HG03565 (cell line): ENCODE data around the gene EPB42.
"Not testable (repeated sequence)": the region's sequence is repeated elsewhere in the genome, so short reads cannot be mapped to it uniquely, and the experiment has no call there.

ENCODE experiments used
- ATAC-seq: cut with Tn5 transposase; IDR thresholded peaks from one replicate; pipeline ENCODE4 v1.9.1; 2021; ENCODE audit warnings: mild to moderate bottlenecking, moderate library complexity; ENCODE audit not compliant: unreplicated experiment

Gene EPB42

GRCh38 chr15:43187544-43188155 is 33.2 kb downstream of the EPB42 start:
- ATAC-seq = no peak

DNA sequence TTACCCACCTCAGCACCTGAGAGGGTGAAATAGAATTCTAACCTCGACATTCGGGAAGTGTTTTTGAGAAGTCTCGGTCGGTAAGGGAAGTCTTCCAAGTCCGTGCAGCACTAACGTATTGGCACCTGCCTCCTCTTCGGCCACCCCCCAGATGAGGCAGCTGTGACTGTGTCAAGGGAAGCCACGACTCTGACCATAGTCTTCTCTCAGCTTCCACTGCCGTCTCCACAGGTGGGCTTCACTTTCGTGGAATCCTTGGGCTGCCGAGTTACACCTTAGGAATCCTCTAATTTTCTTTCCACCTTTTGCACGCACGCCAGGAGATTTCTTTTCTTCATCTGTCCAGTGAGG is 34.8 kb downstream of the EPB42 start:
- ATAC-seq = no peak

GRCh38 chr15:43185157-43186002 is 35.4 kb downstream of the EPB42 start, which contains the start of gene CCNDBP1:
TSS of gene CCNDBP1 (plus strand) at chr15:43185403. CDS start at chr15:43185499, 96 bp downstream.
- peak; percentile 78 for ATAC-seq

DNA sequence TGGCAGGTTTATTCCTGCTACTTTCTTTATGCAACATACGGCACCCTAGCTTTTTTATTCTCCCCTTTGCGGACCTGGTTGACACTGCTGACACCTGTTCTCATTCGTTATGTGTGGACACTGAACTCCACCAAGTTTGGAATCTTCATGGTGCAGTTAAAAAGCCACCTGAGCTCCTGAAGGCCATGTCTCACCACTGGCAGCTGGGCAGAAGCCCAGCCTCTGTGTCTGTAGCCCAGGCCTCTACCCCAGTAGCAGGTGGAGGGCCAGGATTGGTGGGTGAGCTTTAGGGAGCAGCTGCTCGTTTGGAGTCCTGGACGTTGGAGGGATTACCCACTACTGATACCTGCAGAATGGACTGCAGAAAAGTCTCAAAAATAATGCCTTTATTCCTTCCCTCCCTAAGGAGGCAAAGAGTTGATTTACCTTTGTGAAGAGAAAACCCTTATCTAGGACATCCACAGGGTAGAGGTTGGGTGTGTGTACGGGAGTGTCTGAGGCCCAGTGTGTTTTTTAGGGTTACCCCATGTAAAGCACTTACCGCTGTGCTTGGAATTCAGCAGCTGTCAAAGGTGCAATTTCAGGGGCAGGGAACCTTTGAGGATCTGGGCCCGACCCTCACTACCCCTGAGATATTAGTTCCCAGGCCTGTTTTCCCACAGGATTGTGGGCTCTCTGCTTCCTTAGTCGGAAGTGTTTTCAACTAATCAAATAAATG is 36.3 kb downstream of the EPB42 start:
- ATAC-seq = no peak

DNA sequence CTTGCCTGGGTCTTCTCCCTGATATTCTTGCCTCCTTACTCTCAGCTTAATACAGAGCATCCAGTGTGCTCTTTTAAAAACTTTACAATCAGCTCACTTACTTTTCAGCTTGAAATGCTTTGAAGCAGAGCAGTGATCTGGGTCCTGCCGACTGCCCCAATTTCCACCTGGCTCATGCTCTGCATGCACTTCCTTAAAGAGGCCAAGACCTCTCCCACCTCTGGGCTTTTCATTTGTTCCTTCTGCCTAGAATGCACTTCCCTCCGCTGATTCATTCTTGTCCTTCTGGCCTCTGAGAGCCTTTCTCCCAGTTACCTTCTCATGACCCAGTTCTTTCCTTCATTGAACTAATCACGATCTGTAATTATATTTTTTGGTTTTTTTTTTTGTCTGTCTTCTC is 37.5 kb downstream of the EPB42 start:
- ATAC-seq = no peak

- ATAC-seq = not testable (repeated sequence)
Observed at GRCh38 chr15:43177147-43177546, 43.7 kb downstream of the EPB42 start.

GRCh38 chr15:43175656-43176309 is 45.0 kb downstream of the EPB42 start:
- ATAC-seq = not testable (repeated sequence)

GRCh38 chr15:43169888-43170287 is 50.9 kb downstream of the EPB42 start:
- no peak for ATAC-seq

GRCh38 chr15:43168192-43169107 is 52.4 kb downstream of the EPB42 start:
- no peak for ATAC-seq

- ATAC-seq = not testable (repeated sequence)
Observed at GRCh38 chr15:43167261-43167660, 53.6 kb downstream of the EPB42 start.

GRCh38 chr15:43165801-43166325 is 55.0 kb downstream of the EPB42 start:
- no peak for ATAC-seq

DNA sequence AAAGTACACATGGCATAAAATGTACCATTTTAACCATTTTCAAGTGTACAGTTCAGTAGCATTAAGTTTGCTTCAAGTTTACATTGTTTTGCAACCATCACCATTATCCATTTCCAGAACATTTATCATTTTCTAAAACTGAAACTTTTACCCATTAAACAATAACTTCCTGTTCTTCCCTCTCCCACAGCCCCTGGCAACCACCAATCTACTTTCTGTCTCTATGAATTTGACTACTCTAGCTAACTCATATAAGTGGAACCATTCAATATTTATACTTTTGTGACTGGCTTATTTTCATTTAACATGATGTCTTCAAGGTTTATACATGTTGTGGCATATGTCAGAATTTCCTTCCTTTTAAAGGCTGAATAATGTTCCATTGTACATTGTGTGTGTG is 67.5 kb downstream of the EPB42 start:
- no peak for ATAC-seq

DNA sequence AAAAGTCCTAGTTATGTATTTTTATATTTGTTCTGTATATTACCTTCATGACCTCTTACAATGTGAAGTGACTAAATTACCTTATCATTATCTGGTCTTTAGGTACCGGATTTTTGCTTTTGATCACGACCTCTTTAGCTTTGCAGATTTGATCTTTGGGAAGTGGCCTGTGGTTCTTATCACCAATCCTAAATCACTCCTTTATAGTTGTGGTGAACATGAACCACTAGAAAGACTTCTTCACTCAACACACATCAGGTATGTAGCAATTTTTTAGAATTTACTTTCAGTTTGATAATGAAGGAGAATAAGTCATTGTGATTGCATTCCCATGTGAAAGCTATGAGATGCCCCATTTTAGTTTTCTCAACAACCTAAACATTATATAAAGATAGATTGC is 69.1 kb downstream of the EPB42 start:
- ATAC-seq = no peak

DNA sequence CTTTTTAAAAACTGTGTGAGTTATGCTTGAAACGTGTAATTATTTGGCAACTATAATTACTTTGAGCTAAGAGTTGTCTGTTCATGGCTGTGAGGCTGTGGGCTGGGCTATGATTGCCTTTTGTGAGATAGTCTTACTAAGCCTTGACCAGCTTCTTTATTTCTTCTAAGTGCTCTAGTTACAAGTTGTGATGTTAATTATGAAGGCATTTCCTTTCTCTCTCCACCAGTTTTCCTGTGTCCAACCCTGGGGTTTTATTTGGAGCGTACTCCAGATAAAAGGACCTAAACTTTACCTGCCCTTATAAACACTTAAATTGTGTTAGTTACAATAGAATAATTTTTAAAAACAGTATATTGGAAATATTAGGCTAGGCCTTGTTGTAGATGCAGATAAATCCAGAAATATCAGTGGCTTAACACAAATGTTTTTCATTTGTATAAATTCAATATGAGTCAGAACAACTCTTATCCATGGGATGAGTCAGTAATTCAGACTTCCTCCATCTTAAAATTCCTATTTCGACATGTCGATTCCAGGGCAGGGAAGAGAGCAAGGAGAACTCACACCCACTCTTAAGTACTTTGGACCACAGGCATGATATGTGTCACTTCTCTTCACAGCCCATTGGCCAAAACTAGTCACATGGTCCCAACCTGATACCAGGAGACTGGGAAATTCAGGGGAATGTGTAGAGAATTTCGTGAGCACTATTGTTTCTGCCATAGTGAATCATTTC is 70.5 kb downstream of the EPB42 start:
- ATAC-seq = no peak
